Endothelial cell (in vitro differentiated cells): Measurements from ENCODE around the gene CKB. TPM values are rescaled to one million over a fixed set of nuclear protein-coding genes. Genes with fewer than 3 reads are reported as not detected.
A peak's percentile ranks its signal among the peaks of the same experiment; 100 is the strongest.

Experiments used
- DNase-seq: peaks from one replicate; pipeline ENCODE4 v3.0.0; 2021; ENCODE audit warnings: low spot score
- H3K27ac Mint-ChIP-seq: one replicate; pipeline ENCODE4 v1.8.0; 2021; ENCODE audit warnings: mixed read lengths, inconsistent platforms; ENCODE audit not compliant: unreplicated experiment
- H3K27me3 Mint-ChIP-seq: one replicate; pipeline ENCODE4 v1.8.0; 2021; ENCODE audit warnings: mild to moderate bottlenecking, moderate library complexity, mixed read lengths, inconsistent platforms; ENCODE audit not compliant: unreplicated experiment
- H3K36me3 Mint-ChIP-seq: one replicate; pipeline ENCODE4 v1.8.0; 2021; ENCODE audit warnings: mild to moderate bottlenecking, low read depth, mixed read lengths, inconsistent platforms; ENCODE audit not compliant: unreplicated experiment
- H3K4me1 Mint-ChIP-seq: one replicate; pipeline ENCODE4 v1.8.0; 2021; ENCODE audit warnings: mild to moderate bottlenecking, mixed read lengths, inconsistent platforms; ENCODE audit not compliant: unreplicated experiment
- H3K4me3 Mint-ChIP-seq: one replicate; pipeline ENCODE4 v1.8.0; 2021; ENCODE audit warnings: mild to moderate bottlenecking, mixed read lengths, inconsistent platforms; ENCODE audit not compliant: unreplicated experiment
- H3K9me3 Mint-ChIP-seq: one replicate; pipeline ENCODE4 v1.8.0; 2021; ENCODE audit warnings: mixed read lengths, inconsistent platforms; ENCODE audit not compliant: unreplicated experiment
- CTCF ChIP-seq: fragments of 200-600 bp; sonication (generic); IDR thresholded peaks from one replicate; pipeline ENCODE4 v1.5.0; 2021; ENCODE audit warnings: antibody characterized with exemption; ENCODE audit not compliant: unreplicated experiment
- total RNA-seq: library from RNA; stranded (reverse); fragmentation: NEBNext Ultra II Directional; extraction: Animal tissue kit (Norgen Biotek cat#: 25700); gene quantifications from one replicate; pipeline ENCODE4 v1.2.1, GENCODE V29; 2021; ENCODE audit not compliant: unreplicated experiment

The CKB gene
- total RNA-seq, 1 donor from 2014 or later, result 23.1 TPM

GRCh38 chr14:103521438-103521950 is 1.1 kb downstream of the CKB start:
- Mint-ChIP-seq H3K36me3 (peaks cover 5% of the 10 kb centered on the region), H3K27ac (no peak overlapping the region), H3K4me1 (peaks cover 9% of the 10 kb centered on the region), H3K9me3 (no peaks in the 10 kb centered on the region), H3K4me3 (no peak overlapping the region), H3K27me3 (peaks cover 21% of the 10 kb centered on the region)
- DNase-seq, result no peak
- TF ChIP-seq CTCF, result no peak

GRCh38 chr14:103520657-103521437 is 1.8 kb downstream of the CKB start:
- peaks cover 21% of the 10 kb centered on the region for H3K27me3 Mint-ChIP-seq
- H3K9me3 Mint-ChIP-seq, result no peaks in the 10 kb centered on the region
- peak; percentile 68 for DNase-seq
- H3K27ac Mint-ChIP-seq, result no peak overlapping the region
- peak; percentile 37 for TF ChIP-seq CTCF
- no peak overlapping the region for H3K4me3 Mint-ChIP-seq
- peaks cover 5% of the 10 kb centered on the region for H3K36me3 Mint-ChIP-seq
- peaks cover 9% of the 10 kb centered on the region for H3K4me1 Mint-ChIP-seq

- Mint-ChIP-seq H3K4me3 (no peak overlapping the region), H3K36me3 (peaks cover 5% of the 10 kb centered on the region), H3K9me3 (no peaks in the 10 kb centered on the region), H3K4me1 (peaks cover 9% of the 10 kb centered on the region), H3K27me3 (peaks cover 19% of the 10 kb centered on the region), H3K27ac (no peak overlapping the region)
- no peak for DNase-seq
- TF ChIP-seq CTCF, result no peak
Observed at GRCh38 chr14:103520269-103520656, 2.4 kb downstream of the CKB start.

GRCh38 chr14:103519837-103520212 is 2.8 kb downstream of the CKB start:
- no peak for TF ChIP-seq CTCF
- Mint-ChIP-seq H3K27me3 (peaks cover 18% of the 10 kb centered on the region), H3K27ac (no peak overlapping the region), H3K4me3 (peak overlapping the region; percentile 12), H3K4me1 (peaks cover 9% of the 10 kb centered on the region), H3K9me3 (no peaks in the 10 kb centered on the region), H3K36me3 (peaks cover 5% of the 10 kb centered on the region)
- no peak for DNase-seq

- TF ChIP-seq CTCF, result no peak
- DNase-seq, result no peak
- peaks cover 9% of the 10 kb centered on the region for H3K4me1 Mint-ChIP-seq
- peaks cover 5% of the 10 kb centered on the region for H3K36me3 Mint-ChIP-seq
- H3K4me3 Mint-ChIP-seq, result peak overlapping the region; percentile 42
- peak overlapping the region; percentile 18 for H3K27ac Mint-ChIP-seq
- H3K27me3 Mint-ChIP-seq, result peaks cover 18% of the 10 kb centered on the region
- no peaks in the 10 kb centered on the region for H3K9me3 Mint-ChIP-seq
Observed at GRCh38 chr14:103519043-103519836, 3.4 kb downstream of the CKB start.
